HG03521 (cell line): Measurements from ENCODE around the gene AKAP13.
A peak's percentile ranks its signal among the peaks of the same experiment; 100 is the strongest.
"Not testable (repeated sequence)": the region's sequence is repeated elsewhere in the genome, so short reads cannot be mapped to it uniquely, and the experiment has no call there.

Source experiments
- ATAC-seq: cut with Tn5 transposase; IDR thresholded peaks from one replicate; pipeline ENCODE4 v1.9.1; 2021; ENCODE audit warnings: mild to moderate bottlenecking, moderate library complexity; ENCODE audit not compliant: unreplicated experiment

AKAP13 gene

DNA sequence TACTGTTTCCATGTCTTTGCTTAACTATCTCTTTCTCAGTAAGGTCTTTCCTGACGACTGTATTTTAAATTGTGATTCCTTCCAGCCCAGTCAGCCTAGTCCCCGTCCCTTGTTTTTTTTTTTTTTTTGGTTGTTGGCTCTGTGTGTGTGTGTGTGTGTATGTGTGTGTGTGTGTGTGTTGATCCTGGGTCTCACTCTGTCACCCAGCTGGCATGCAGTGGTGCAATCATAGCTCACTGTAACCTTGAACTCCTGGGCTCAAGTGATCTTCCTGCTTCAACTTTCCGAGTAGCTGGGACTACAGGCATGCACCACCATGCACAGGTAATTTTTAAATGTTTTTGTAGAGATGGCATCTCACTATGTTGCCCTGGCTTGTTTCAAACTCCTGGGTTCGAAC, 31.3 kb upstream of the AKAP13 start:
- not testable (repeated sequence) for ATAC-seq

- no peak for ATAC-seq
Observed at GRCh38 chr15:85350395-85350794, 30.0 kb upstream of the AKAP13 start.

- ATAC-seq, result not testable (repeated sequence)
Observed at GRCh38 chr15:85351501-85351900, 28.9 kb upstream of the AKAP13 start.

- no peak for ATAC-seq
Observed at GRCh38 chr15:85351965-85352364, 28.4 kb upstream of the AKAP13 start.

- no peak for ATAC-seq
Observed at GRCh38 chr15:85353516-85353915, 26.9 kb upstream of the AKAP13 start.

DNA sequence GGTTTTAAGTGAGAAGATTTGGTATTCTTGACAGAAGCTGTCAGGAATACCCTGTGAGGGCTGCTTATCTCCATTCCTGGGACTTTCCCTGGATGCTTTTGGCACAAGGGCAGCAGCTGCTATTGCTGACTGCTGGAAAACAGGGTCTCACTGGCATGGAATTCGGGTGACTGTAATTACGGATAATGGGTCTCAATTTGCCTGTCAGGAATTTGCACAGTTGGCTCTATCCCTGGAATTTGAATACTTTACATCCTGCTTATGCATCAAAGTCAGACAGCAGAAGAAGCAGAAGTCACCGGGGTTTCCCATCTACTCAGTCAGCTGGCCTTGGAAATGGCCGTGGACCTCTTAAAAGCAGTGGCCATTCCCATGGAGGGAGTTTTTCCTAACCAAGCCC, 25.9 kb upstream of the AKAP13 start:
- ATAC-seq, result no peak

DNA sequence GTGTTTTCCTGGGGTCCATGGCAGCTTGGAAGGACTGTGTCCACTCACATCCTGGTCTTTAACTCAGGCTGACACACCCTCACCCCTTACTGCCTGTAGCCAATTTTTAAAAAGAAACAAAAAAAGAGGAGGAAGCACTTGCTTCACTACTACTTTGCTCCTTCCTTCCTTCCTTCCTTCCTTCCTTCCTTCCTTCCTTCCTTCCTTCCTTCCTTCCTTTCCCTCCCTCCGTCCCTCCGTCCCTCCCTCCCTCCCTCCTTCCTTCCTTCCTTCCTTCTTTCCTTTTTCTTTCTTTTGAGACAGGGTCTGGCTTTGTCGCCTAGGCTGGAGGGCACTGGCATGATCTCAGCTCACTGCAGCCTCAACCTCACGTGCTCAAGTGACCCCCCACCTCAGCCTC, 25.5 kb upstream of the AKAP13 start:
- ATAC-seq, result no peak

DNA sequence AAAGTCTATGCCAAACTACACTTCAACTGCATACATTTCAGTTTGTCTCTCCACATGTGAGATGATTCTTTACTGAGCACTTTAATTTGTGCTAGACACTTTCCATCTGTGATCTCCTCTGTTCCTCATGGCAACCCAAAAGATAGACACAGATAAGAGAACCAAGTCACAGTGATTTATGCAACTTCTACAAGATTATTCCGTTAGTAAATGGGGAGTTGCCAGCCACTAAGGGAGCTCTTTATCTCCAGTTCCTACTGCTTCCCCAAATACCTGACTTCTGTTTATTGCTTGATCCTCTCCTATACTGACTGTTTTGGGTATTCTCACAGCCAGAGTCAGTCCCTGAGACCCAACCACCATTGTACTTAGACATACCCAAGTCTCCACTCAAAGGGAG, 24.1 kb upstream of the AKAP13 start:
- no peak for ATAC-seq

GRCh38 chr15:85361323-85361722, 19.1 kb upstream of the AKAP13 start:
- peak; percentile 74 for ATAC-seq

GRCh38 chr15:85362436-85363081, 17.8 kb upstream of the AKAP13 start:
- no peak for ATAC-seq

DNA sequence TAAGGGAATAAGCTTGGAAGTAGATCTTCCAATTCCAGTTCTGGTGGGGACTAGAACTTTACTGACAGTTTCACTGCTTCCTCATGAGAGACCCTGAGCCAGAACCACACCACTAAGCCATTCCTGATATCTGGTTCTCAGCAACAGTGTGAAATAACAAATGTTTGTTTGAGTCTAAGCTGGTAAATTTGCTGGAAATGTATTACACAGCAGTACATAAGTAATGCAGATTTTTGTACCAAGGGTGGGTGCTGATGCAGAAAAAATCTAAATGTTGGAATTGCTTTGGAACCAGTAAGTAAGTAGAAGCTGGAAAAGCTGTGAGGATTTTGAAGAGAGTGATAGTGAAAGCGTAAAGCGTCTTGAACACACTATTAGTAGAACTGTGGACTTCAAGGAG, 14.4 kb upstream of the AKAP13 start:
- ATAC-seq, result no peak

DNA sequence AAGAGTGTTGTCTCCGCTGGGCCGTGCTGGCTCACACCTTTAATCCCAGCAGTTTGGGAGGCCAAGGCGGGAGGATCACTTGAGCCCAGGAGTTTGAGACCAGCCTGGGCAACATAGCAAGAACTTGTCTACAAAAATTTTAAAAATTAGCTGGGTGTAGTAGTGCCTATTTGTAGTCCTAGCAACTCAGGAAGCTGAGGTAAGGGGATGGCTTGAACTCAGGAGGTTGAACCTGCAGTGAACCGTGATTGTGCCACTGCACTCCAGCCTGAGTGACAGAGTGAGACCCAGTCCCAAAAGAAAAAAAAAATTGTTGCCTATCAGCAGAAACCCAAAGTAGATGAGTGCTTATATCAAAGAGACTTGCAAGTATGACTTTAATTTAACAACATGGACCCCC, 12.7 kb upstream of the AKAP13 start:
- ATAC-seq, result no peak

DNA sequence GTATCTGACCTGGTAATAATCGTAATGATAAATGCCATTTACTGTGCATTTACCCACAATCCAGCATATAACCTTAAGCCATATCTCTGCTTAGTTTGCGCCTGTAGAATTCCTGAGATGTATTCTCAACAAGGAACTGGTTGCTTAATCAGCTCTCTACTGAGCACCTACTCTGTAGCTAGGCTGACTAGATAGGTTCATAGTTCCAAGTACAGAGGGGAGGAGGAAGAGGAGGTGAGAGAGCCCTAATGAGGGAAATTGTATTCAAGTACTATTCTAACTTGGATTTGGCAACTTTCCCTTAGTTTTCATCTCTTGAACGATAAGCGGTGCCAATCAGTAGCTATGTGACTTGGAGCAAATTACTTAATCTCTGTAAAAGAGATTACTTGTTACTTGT, 5.6 kb upstream of the AKAP13 start:
- ATAC-seq, result no peak

GRCh38 chr15:85377269-85377668, 3.1 kb upstream of the AKAP13 start:
- no peak for ATAC-seq

GRCh38 chr15:85377986-85378385, 2.4 kb upstream of the AKAP13 start:
- no peak for ATAC-seq

GRCh38 chr15:85379403-85380131, 836 bp upstream of the AKAP13 start:
- ATAC-seq, result no peak

- peak; percentile 31 for ATAC-seq
Observed at GRCh38 chr15:85380812-85381642, 624 bp downstream of the AKAP13 start.

- no peak for ATAC-seq
Observed at GRCh38 chr15:85381850-85382751, 1.7 kb downstream of the AKAP13 start.

DNA sequence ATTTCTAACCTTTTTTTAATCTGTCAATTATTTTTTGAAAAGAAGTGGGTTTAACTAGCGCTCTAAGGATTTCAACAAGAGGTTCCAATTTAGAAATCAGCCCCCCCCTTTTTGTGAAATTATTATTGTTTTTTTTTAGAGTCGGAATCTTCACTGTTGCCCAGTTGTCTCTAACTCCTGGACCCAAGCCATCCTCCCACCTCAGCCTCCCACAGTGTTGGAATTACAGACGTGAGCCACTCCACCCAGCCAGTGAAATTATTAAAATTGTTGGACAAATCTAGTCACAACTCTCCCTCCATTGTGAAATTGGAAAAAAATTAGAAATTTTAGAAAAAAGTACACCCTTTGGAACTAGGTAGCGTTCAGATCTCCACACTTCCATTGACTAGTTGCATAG, 2.5 kb downstream of the AKAP13 start:
- no peak for ATAC-seq

DNA sequence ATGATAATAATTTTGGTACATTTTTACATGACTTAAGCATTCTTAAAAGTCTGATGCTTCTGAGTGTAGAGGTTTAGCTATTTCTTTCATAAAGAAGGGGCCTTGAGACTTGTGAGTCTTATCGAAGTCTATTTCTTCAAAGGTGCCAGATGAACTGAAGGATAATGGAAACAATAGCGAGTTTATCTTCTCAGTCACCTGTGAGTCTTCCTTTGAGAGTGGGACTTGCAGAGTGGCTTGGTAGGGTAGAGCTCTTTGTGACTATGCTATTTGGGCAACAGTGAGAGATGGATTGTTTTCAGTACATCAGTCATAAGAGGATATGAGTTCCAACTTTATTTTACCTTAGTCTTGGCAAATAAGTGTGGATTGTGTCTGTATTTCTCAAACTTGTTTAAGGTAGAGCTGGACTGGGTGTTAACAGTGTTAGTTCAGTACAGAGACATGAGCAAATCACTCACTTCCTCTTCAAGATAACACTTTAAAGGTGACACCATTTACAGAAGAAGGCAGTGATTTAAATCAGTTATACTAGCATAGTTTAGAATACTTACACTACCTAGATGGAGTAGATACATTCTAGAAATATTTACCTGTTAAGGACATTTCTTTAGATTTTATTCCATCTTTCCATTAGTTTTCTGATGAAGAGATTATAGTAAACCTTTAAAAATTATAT, 3.2 kb downstream of the AKAP13 start:
- ATAC-seq, result no peak
